ENCODE data around the gene DAB1.

The DAB1 gene

GRCh38 chr1:57162607-57163261 lies 261.1 kb downstream of the DAB1 start (continued):
- no peak for TF ChIP-seq ZNF280C (tag by site-specific recombination; IDR thresholded peaks at IDR 0.05)
- TF ChIP-seq TCF7L2 (IDR thresholded peaks at IDR 0.05; ENCODE audit: borderline replicate concordance, low read depth, low read length): no peak
- TF ChIP-seq ZNF121 (tag by site-specific recombination; IDR thresholded peaks at IDR 0.05): no peak
- no peak for TF ChIP-seq ZNF24 (tag by site-specific recombination; IDR thresholded peaks at IDR 0.05)
- TF ChIP-seq ZBTB8A (tag by site-specific recombination; IDR thresholded peaks at IDR 0.05): no peak

- Histone ChIP-seq H3K4me1 (ENCODE audit: control insufficient read depth, insufficient read depth, low read length) (peaks cover 8% of the 10 kb centered on the region), H3K9me3 (ENCODE audit: control insufficient read depth, insufficient read depth, low read depth, low read length) (no peaks in the 10 kb centered on the region), H3K36me3 (ENCODE audit: control insufficient read depth in 2 of 2, insufficient read depth in 1 of 2, low read length in 2 of 2) (no peaks in the 10 kb centered on the region), H3K4me3 (ENCODE audit: low read depth, low read length) (no peak overlapping the region), H3K27ac (ENCODE audit: extremely low read depth, low read depth, low read length) (no peak overlapping the region)
- ChIA-PET POLR2A (no interaction called here), CTCF (no interaction called here)
- TF ChIP-seq SALL2 (tag by site-specific recombination; IDR thresholded peaks at IDR 0.05; ENCODE audit: borderline replicate concordance): no peak
Observed at GRCh38 chr1:57160594-57160993, 263.3 kb downstream of the DAB1 start.

GRCh38 chr1:57158604-57158998 lies 265.3 kb downstream of the DAB1 start:
- TF ChIP-seq ZNF677 (tag by site-specific recombination; IDR thresholded peaks at IDR 0.05) (no peak), BCL11A (tag by site-specific recombination; IDR thresholded peaks at IDR 0.05; ENCODE audit: low read depth) (peak; percentile 82), OSR2 (tag by site-specific recombination; IDR thresholded peaks at IDR 0.05) (0 out of 2 replicates have a peak, but pooled peaks have one; percentile 25), PRDM6 (tag by site-specific recombination; IDR thresholded peaks at IDR 0.05) (peak; percentile 72), GLIS1 (tag by site-specific recombination; IDR thresholded peaks at IDR 0.05) (peak; percentile 49)
- no peaks in the 10 kb centered on the region for H3K9me3 ChIP-seq (ENCODE audit: control insufficient read depth, insufficient read depth, low read depth, low read length)

GRCh38 chr1:57157818-57158603 lies 265.8 kb downstream of the DAB1 start:
- CTCF ChIA-PET: no interaction called here
- no peak for TF ChIP-seq ZNF214 (tag by site-specific recombination; IDR thresholded peaks at IDR 0.05; ENCODE audit: borderline replicate concordance)
- no peak for TF ChIP-seq ZNF324 (tag by site-specific recombination; IDR thresholded peaks at IDR 0.05)
- no peak for TF ChIP-seq ZNF677 (tag by site-specific recombination; IDR thresholded peaks at IDR 0.05)
- no peak for TF ChIP-seq RBAK (tag by site-specific recombination; IDR thresholded peaks at IDR 0.05)
- no peak for TF ChIP-seq ZNF18 (tag by site-specific recombination; IDR thresholded peaks at IDR 0.05)
- TF ChIP-seq ZNF513 (tag by site-specific recombination; IDR thresholded peaks at IDR 0.05): no peak
- no peak for TF ChIP-seq ZNF792 (tag by site-specific recombination; IDR thresholded peaks at IDR 0.05)
- no peak for TF ChIP-seq ZNF140 (tag by site-specific recombination; IDR thresholded peaks at IDR 0.05)
- TF ChIP-seq ZNF670 (tag by site-specific recombination; IDR thresholded peaks at IDR 0.05; ENCODE audit: low read depth): no peak
- no peak for TF ChIP-seq SP2 (tag by site-specific recombination; IDR thresholded peaks at IDR 0.05)
- TF ChIP-seq WT1 (tag by site-specific recombination; IDR thresholded peaks at IDR 0.05): no peak
- POLR2A ChIA-PET: interaction anchor here (0.6 kb wide), 1 partner anchor 32 kb away, joined by 3 read pairs; no protein-coding TSS in a partner anchor
- H3K4me3 ChIP-seq (ENCODE audit: low read depth, low read length): no peak overlapping the region
- H3K36me3 ChIP-seq (ENCODE audit: control insufficient read depth in 2 of 2, insufficient read depth in 1 of 2, low read length in 2 of 2): no peaks in the 10 kb centered on the region
- peaks cover 8% of the 10 kb centered on the region for H3K4me1 ChIP-seq (ENCODE audit: control insufficient read depth, insufficient read depth, low read length)
- no peaks in the 10 kb centered on the region for H3K9me3 ChIP-seq (ENCODE audit: control insufficient read depth, insufficient read depth, low read depth, low read length)
- no peak overlapping the region for H3K27ac ChIP-seq (ENCODE audit: extremely low read depth, low read depth, low read length)

More at GRCh38 chr1:57158604-57158998, 265.3 kb downstream of the DAB1 start:
- ChIA-PET POLR2A (no interaction called here), CTCF (no interaction called here)
- no peak overlapping the region for H3K27ac ChIP-seq (ENCODE audit: extremely low read depth, low read depth, low read length)
- peaks cover 8% of the 10 kb centered on the region for H3K4me1 ChIP-seq (ENCODE audit: control insufficient read depth, insufficient read depth, low read length)
- no peak overlapping the region for H3K4me3 ChIP-seq (ENCODE audit: low read depth, low read length)
- H3K36me3 ChIP-seq (ENCODE audit: control insufficient read depth in 2 of 2, insufficient read depth in 1 of 2, low read length in 2 of 2): no peaks in the 10 kb centered on the region
